ENCODE measurements around the gene CLECL1.

GRCh38 chr12:9699898-9700605 lies 32.8 kb downstream of the CLECL1 start:
- TF ChIP-seq POLR2AphosphoS5 (IDR thresholded peaks at IDR 0.05; ENCODE audit: insufficient read depth in 1 of 2, low read depth in 1 of 2), result peak in 1 of 2 donors; percentile 53
- no peak for TF ChIP-seq CTCF (IDR thresholded peaks at IDR 0.05)

All from vagina (tissue), 2 donors.